Measurements from ENCODE around the gene MBP.

GRCh38 chr18:77093067-77093430 lies 39.5 kb downstream of the MBP start:
- TF ChIP-seq CTCF (conservative IDR thresholded peaks at IDR 0.05; ENCODE audit: low read depth, low read length) (no peak), EZH2 (IDR thresholded peaks at IDR 0.05; ENCODE audit: borderline replicate concordance, low read depth, low read length, poor library complexity, severe bottlenecking) (no peak)
